ENCODE results near the gene TRMU. TPM values are rescaled to one million over a fixed set of nuclear protein-coding genes. Genes with fewer than 3 reads are reported as not detected.

The TRMU gene
- total and polyA plus RNA-seq, 2 of the 4 experiments (the other 2 are of a cell fraction), result 19.0 to 36.4 TPM

- no peaks in the 10 kb centered on the region for H4K20me1 ChIP-seq (ENCODE audit: insufficient read depth, low read length)
- no peaks in the 10 kb centered on the region for H3K9me3 ChIP-seq (ENCODE audit: control insufficient read depth, insufficient read depth, low read length)
- ATAC-seq (ENCODE audit: low read depth) (no peak), DNase-seq (no peak)
- in situ Hi-C loops (cut with MboI; ENCODE audit: low sequenced_read_pairs) (loop anchor here (5.0 kb wide), 1 partner anchor 51 kb away; no protein-coding TSS in a partner anchor), dilution Hi-C loops (cut with HindIII; ENCODE audit: low sequenced_read_pairs, unreplicated experiment) (no loop called here), intact Hi-C loops (cut with micrococcal nuclease) (loop anchor here (10.0 kb wide), 1 partner anchor 127 kb away; no protein-coding TSS in a partner anchor)
- no peaks in the 10 kb centered on the region for H3K79me1 ChIP-seq (ENCODE audit: low read depth in 1 of 2, low read length in 2 of 2)
- no peak overlapping the region for H3K4ac ChIP-seq (ENCODE audit: low read depth, low read length)
- no peak overlapping the region for H2BK5ac ChIP-seq (ENCODE audit: low read depth, low read length, poor library complexity, severe bottlenecking)
- no TSS peak for BruUV-seq (replicated peaks)
- H2BK15ac ChIP-seq (ENCODE audit: low read depth, low read length), result no peak overlapping the region
- H3K18ac ChIP-seq (ENCODE audit: low read depth, low read length), result no peak overlapping the region
- no peak overlapping the region for H4K8ac ChIP-seq (ENCODE audit: low read depth in 2 of 2, low read length in 2 of 2)
- no peaks in the 10 kb centered on the region for H3K36me3 ChIP-seq (ENCODE audit: control insufficient read depth, insufficient read depth, low read length)
- no peaks in the 10 kb centered on the region; the same call in 1 of the 2 replicates for H3K9me1 ChIP-seq (ENCODE audit: insufficient read depth, low read length)
- H3K9ac ChIP-seq (ENCODE audit: low read depth, low read length), result no peak overlapping the region
- no peak overlapping the region for H3K14ac ChIP-seq (replicated peaks; ENCODE audit: low read depth, low read length)
- H3K56ac ChIP-seq (ENCODE audit: extremely low read depth, insufficient read depth, low read length), result no peak overlapping the region
- 68% methylated on average over 6 of the region's 19 CpGs; no CpG with 5 or more reads in 1 of the 2 experiments for WGBS, 2 experiments (ENCODE audit: extremely low coverage in 2 of 2, insufficient read length in 1 of 2)
- H3K4me1 ChIP-seq (ENCODE audit: control insufficient read depth, insufficient read depth, low read length), result no peaks in the 10 kb centered on the region
- H2AK5ac ChIP-seq (ENCODE audit: low read depth, low read length), result no peak overlapping the region
- no peak overlapping the region for H3K4me3 ChIP-seq (ENCODE audit: insufficient read depth, low read depth, low read length)
- no peak overlapping the region for H2BK20ac ChIP-seq (ENCODE audit: low read depth, low read length)
- no peak overlapping the region for H2AFZ ChIP-seq (replicated peaks; ENCODE audit: low read length, poor library complexity)
- ChIA-PET POLR2A (ENCODE audit: unreplicated experiment) (no interaction called here), CTCF (no interaction called here)
- no peak overlapping the region for H3K4me2 ChIP-seq (ENCODE audit: low read depth, low read length)
- no peak for TF ChIP-seq BHLHE40 (IDR thresholded peaks at IDR 0.05; ENCODE audit: low read depth, low read length)
- TF ChIP-seq CEBPB (IDR thresholded peaks at IDR 0.05; ENCODE audit: low read depth, low read length), result no peak
- no peak for TF ChIP-seq SMC3 (IDR thresholded peaks at IDR 0.05; ENCODE audit: low read depth, low read length)
- TF ChIP-seq RCOR1 (IDR thresholded peaks at IDR 0.05; ENCODE audit: insufficient replicate concordance, low read length), result no peak
- TF ChIP-seq RFX5 (IDR thresholded peaks at IDR 0.05; ENCODE audit: low read depth, low read length), result no peak
- H4K5ac ChIP-seq (ENCODE audit: low read depth, low read length), result no peak overlapping the region
- no peak overlapping the region for H3K23ac ChIP-seq (ENCODE audit: low read depth, low read length)
- H3K27ac ChIP-seq (ENCODE audit: insufficient read depth, low read length), result no peak overlapping the region
- H2AK9ac ChIP-seq (replicated peaks; ENCODE audit: low read depth, low read length, poor library complexity), result no peak overlapping the region
- H2BK120ac ChIP-seq (ENCODE audit: low read depth, low read length), result no peak overlapping the region
- no peak overlapping the region for H4K91ac ChIP-seq (ENCODE audit: insufficient read depth, low read depth, low read length)
- H3K27me3 ChIP-seq (ENCODE audit: control insufficient read depth, insufficient read depth, low read length), result peaks cover 16% of the 10 kb centered on the region
These were observed 62.4 kb downstream of the TRMU start for GRCh38 chr22:46397951-46398350.
